GM12801 (cell line): ENCODE data around the gene MYOM1.

Experiments
- CTCF ChIP-seq: IDR thresholded peaks from one replicate; pipeline ENCODE4 v1.5.1; 2011; ENCODE audit warnings: control low read depth; ENCODE audit not compliant: insufficient read length; ENCODE audit errors: extremely low read depth

MYOM1 gene

GRCh38 chr18:3089579-3089978, 130.2 kb downstream of the MYOM1 start:
- TF ChIP-seq CTCF, result no peak

GRCh38 chr18:3088449-3088848, 131.3 kb downstream of the MYOM1 start:
- TF ChIP-seq CTCF, result no peak

- TF ChIP-seq CTCF, result no peak
These were observed 132.9 kb downstream of the MYOM1 start for GRCh38 chr18:3086871-3087270.

- TF ChIP-seq CTCF, result no peak
These were observed 134.2 kb downstream of the MYOM1 start for GRCh38 chr18:3085612-3086011.

GRCh38 chr18:3084206-3084605, 135.6 kb downstream of the MYOM1 start:
- no peak for TF ChIP-seq CTCF

- TF ChIP-seq CTCF, result no peak
These were observed 136.0 kb downstream of the MYOM1 start for GRCh38 chr18:3083766-3084165.

GRCh38 chr18:3081584-3081991, 138.2 kb downstream of the MYOM1 start:
- no peak for TF ChIP-seq CTCF

- no peak for TF ChIP-seq CTCF
These were observed 140.1 kb downstream of the MYOM1 start for GRCh38 chr18:3079653-3080052.
